CD4-positive, alpha-beta T cell treated with Interleukin-4 for 1 hour (primary cell): ENCODE results near the gene RABL6.
"Not testable (repeated sequence)": the region's sequence is repeated elsewhere in the genome, so short reads cannot be mapped to it uniquely, and the experiment has no call there.

Source experiments
- DNase-seq, 2 donors: peaks; one replicate each; pipeline ENCODE4 v3.0.0-alpha.2; 2020 to 2022

The RABL6 gene

DNA sequence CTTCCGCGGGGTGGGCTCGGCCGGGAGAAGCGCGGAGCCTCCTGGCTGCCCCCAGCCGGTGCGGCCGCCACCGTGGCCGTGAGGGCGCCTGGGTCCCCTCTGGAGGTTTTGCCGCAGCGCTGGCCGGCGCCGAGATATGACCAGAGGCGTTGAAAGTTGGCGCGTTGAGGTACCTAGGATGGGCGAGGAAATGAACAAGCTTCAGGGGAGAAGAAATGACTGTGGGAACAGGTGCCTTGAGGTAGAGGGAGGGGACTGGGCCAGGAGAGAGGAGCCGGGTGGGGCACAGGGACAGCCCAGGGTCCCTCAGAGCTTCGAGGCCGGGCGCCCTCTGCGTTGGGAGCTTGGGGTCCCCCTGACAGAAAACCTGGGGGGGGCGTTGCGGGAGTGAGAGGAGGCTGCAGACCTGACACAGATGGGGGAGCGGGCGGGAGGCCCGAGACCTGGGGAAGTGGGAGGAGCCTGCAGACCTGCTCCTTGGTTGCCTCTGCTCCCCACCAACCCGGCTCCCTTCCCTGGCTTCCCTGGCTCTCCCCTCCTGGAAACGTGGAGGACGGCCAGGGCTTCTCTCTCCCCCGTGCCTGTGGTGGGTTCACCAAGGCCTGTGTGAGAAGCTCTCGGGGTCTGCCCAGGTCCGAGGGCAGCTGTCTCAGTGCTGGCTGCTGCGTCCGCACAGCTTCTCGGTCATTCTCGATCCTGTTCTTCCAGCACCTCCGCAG is 14.2 kb downstream of the RABL6 start:
- DNase-seq: no peak

DNA sequence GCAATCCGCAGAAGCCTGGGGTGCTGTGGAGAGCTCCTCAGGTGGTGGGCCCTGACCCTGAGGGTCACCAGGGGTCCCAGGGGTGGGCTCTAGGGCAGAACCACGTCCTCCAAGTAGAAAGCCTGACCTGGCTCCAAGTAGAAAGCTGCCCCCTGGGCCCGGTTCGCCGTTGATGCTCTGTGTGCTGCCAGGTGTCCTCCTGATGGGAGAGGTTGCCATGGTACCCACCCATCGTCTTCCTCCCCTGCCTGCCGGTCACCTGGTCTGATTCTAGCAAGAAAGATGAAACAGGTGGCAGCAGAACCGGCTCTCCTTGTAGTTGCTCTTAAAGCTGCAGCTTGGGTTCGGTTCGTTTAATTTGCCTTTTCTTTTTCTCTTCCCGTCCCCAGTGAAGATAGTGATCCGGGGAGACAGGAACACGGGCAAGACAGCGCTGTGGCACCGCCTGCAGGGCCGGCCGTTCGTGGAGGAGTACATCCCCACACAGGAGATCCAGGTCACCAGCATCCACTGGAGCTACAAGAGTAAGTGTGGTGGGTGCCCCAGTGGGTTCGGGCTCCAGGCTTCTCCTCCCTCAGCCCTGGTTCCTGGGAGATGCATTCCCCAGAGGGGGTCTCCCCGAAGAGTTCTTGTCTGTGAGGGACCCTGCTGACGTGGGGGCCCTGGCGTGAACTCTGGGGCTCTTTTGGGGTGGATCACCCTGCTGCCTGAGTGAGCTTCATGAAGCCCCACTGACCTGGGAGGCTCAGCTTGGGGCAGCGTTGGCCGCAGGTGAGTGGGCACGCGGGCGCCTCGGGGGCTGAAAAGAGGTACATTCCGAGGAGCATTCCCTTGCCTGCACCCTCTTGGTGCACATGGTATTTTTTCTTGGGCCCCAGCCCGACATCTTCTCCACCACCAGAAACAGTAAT is 15.6 kb downstream of the RABL6 start:
- DNase-seq: no peak

DNA sequence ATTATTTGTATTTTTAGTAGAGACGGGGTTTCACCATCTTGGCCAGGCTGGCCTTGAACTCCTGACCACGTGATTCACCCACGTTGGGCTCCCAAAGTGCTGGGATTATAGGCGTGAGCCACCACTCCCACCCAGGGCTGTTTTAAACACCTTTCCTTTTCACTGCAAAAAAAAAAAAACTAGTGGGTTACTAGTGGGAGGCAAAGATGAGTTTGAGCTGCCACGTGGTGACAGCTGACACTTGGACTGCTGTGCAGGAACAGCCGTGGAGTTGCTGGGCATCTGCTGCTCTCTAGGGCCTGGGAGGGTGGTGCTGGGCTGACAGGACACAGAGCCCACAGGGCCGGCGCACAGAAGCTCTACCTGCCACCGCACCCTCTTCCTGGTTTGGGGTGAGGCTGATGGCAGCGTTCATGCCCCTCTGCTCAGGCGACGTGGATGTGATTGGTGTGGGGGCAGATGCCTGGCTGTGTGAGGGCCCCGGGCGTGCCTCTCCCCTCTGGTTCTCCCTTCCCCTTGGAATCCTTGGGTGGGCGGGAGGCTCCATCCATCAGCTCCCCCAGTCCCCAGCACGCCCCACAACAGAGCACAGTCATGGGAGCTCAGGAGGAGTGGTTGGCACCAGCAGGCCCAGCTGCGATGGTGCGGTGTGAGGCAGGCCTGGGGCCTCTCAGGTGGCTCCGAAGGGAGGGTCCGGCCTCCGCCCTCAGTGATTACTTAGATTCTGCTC is 16.9 kb downstream of the RABL6 start:
- no peak for DNase-seq

DNA sequence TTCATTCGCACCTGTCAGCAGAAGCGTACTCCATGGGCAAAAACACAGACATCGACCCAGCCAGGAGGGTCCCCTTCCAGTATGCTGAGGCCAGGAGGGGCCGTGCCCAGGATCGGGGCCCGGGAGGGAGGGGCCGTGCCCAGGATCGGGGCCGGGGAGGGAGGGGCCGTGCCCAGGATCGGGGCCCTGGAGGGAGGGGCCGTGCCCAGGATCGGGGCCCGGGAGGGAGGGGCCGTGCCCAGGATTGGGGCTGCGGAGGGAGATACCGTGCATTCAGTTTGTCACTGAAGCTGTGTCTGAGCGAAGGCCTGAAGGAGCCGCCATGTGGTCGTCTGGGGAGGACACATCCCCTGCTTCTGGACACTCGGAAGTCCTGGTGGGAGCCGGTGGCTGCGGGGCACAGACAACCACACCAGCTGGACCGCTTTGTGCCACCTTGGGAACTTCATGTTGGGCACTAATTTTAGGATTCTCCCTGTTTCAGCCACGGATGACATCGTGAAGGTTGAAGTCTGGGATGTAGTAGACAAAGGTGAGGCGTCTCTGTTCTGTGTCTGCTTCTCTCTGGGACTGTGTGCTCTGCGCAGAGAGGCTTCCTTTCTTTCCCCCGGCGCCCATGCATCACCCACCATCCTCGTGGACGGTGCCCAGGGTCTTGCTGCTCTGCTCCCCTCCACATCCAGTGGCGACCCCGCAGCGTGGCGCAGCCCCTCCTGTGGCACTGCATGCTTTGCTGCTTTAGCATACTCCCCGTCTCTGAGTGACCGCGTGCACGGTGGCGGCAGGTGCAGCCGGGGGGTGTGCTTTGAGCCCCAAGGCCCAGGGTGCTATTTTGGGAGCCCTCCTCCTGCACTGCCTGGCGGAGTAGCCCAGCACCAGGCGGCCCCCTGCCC is 17.8 kb downstream of the RABL6 start:
- no peak for DNase-seq

DNA sequence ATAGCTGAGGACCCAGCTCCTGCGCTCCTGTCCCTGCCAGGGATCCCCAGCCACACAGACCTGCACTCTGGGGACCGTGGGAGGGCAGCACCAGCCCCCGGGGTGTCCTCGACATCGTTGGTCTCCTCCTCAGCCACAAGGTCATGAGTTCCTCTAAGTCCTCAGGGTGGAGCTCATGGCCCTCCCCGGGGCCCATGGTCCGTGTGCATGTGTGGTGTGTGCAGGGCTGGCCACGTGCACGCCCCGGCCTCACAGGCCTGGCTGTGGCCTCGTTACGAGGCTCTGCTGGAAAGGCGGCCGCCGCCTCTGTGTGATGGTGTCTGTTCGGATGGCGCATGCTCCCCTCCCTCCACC is 18.4 kb downstream of the RABL6 start:
- no peak for DNase-seq

DNA sequence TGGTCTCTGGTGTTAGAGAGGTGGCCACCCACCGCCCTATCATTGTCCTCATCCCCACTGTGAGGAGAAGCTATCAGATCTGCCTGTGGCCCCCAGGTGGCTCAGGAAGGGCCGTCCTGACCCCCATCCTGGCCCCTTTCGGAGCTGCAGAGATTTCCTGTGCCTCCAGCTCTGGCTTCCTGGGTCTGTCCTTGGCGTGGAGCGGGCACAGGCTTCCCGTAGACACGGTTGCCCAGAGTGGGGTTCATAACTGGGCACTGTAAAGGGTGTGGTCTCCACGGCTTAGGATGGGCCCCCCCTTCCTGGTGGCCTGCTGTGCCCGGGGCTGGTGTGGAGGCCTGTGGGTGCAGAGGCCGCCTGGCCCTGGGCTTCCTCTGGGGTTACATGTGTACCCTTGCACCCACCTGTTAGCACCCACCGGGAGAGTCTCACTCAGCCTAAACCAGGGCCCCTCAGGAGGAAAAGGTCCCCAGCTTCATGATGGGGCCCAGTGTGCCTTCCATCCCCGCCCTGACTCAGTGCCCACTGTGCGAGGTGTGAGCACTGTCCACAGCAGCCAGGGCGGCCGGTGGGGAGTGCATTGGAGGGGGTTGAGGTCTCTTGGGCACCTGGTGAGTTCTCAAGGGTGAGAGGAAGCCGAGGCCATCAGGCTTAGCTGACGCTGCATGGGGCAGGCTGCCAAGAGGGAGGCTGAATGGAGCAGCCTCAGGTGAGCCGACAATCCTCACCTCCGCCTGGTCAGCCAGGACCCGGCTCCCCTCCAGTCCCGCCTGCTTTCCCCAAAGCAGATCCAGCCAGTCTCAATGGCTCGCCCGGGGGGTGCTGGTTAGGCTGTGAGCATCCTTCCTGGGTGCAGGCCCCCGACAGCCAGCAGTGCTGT is 19.2 kb downstream of the RABL6 start:
- no peak for DNase-seq

DNA sequence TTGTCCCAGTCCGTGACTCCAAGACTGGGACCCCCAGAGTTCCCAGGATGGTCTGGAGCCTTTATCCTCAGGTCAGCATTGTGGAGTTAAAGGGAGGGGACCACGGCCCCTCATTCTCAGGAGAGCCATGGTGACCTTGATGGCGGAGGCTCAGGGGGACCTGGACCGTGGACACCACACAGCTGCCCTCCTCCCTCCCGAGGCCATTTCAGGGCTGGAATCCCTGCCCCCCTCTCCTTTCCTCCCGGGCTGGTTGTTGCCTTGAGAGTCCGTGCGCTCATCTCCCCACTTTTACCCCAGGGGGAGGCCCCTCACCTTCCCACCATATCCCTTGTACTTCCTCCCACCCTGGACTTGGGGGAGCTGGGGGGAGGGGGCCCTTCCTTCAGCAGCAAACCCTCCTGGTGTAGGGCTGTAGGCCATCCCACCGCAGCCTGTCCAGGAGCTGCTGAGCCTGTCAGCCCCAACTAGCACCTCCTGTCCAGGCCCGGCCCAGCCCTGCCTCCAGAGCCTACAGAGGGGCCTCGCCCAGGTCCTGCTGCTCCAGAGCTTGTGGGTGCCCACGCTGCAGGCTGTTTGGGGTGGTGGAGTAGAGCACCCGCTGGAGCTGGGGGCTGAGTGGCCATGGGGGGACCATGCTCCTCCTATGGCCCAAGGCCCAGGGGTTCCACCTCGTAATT is 20.2 kb downstream of the RABL6 start:
- no peak for DNase-seq

DNA sequence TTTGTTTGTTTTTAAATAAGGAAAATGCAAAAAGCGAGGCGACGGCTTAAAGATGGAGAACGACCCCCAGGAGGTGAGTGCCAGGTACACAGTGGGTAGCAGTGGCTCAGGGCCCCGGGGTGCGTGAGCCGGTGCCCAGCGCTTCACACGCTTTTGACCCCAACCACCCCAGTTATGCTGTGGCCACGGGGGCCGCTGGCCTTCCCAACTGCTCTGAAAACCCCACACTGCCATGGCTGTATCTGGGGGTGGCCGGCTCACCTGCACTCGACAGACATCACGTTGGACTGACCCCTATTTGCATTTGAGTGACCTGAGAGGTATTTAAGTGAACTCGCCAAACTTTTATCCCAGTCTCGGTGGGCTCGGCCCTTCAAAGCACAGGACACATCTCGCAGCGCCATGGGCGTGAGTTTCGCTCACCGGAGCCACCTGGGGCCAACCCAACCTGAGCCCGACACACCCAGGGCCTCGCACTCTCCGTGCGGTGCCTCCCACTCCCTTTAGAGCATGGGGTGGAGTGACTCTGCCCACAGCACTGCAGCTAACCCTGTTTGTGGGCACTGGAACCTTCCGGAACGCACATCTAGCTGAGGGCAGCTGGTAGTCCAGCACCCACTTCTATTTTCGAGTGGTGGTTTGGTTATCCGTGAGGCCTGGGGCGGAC is 20.9 kb downstream of the RABL6 start:
- no peak for DNase-seq

DNA sequence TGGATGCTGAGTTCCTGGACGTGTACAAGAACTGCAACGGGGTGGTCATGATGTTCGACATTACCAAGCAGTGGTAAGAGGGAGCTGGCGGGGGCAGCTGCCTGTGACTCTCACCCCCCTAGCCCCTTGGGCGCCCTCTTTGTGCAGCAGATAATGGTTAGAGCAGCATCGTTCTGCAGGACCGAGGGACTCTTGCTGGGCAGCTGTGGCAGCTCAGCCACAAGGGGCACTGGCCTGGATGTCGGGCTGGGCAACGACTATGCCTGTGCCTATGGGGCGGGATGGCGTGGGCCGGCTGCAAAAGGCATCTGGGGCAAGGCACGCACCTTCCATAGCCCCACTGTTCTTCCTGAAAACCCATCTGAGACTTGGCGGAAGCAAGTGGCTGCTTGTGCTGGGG is 21.7 kb downstream of the RABL6 start:
- no peak for DNase-seq

DNA sequence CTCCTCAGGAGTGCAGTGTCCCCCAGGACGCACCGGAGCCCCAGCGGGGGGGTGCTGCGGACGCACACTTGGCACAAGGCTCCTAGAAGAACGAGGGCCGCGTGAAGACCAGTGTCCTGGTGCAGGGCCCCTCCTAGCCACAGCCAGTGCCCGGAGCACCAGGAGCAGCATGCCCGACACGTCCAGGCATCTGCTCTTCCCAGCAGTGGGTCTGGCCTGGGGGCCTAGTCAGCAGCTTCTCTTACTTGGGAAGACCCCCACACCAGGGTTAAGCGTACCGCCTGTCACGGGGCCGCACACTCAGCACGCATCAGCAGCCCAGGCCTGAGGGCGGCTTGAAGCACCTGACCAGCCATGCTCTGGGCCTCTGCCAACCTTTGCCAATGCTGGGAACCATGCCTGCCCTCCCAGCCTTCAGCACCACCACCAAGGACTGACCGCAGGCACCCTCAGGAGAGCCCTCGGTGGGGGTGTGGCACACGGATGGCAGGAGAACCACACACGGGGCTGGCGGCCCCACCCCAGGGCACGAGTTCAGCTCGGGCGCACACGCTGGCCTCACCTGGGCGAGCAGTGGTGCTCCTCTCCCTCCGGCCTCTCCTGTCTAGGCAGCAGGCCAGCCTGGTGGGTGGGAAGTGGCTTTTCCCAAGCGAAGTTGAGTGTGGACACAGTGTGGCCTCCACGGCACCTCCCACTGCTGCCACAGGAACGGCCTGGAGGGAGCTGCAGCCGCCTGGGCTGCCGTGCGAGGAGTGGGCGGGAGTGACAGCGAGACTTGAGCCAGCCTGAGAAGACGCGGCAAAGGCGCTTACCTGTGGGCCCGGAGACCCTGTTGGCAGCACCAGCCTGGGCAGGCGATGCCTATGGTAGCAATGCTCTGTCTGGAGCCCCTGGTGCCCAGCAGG is 22.5 kb downstream of the RABL6 start:
- DNase-seq: no peak

DNA sequence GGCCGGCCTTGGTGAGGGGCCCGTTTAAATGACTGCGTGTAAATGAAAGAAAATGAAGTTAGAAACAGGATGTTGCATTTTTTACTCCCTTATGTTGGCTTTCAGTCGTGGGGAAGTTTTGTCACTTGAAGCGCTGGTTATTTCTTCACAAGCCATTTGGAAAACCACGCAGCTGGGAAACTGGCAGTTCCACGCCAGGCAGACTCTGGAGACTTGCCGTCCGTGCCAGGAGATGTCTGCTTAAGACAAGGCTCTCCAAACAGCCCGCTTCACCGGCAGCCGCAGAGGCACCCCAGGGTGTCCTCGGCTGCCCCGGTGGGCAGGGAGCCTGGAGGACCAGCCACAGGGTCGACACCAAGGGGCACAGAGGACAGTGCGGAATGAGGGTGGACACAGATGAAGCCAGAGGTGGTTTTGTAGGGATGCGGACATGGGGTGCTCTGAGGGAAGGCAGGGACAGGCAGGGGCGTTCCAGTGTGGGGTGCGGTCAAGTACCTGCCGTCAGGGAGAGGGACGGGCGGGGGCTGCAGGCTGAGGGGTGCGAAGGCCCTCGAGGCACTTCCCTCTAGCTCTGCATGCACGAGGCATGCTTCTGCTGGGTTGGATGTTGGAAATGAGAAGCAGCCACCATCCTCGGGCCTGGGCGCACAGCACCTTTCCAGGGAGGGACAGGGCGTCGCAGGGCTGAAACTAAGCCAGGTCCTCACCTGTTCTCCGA is 23.4 kb downstream of the RABL6 start:
- DNase-seq: no peak

DNA sequence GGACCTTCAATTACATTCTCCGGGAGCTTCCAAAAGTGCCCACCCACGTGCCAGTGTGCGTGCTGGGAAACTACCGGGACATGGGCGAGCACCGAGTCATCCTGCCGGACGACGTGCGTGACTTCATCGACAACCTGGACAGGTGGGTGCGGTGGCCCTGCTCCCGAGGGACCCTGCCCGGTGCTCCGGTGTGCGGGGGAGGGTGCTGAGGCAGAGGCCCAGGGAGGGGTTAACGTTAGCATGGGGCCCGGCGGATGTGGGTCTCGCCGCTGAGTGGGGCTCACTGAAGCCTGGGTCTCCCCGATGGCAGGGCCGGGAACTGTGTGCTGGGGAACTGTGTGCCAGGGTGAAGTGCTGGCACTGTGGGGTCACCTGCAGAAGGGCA is 24.0 kb downstream of the RABL6 start:
- DNase-seq: no peak

DNA sequence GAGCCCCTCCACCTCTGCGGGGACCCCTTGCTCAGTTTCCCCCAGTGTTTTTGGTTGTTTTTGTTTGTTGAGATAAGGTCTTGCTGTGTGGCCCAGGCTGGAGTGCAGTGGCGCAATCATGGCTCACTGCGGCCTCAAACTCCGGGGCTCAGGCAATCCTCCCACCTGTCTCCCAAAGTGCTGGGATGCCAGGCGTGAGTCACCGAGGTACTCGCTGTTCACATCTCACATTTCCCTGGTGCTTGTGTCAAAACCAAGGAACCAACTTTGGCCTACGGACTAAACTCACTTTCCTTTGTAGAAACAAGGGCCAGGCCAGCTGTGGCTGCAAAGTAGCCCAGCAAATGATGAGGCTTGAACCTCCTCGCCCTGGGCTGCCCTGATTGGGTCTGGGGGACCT is 24.8 kb downstream of the RABL6 start:
- no peak for DNase-seq

DNA sequence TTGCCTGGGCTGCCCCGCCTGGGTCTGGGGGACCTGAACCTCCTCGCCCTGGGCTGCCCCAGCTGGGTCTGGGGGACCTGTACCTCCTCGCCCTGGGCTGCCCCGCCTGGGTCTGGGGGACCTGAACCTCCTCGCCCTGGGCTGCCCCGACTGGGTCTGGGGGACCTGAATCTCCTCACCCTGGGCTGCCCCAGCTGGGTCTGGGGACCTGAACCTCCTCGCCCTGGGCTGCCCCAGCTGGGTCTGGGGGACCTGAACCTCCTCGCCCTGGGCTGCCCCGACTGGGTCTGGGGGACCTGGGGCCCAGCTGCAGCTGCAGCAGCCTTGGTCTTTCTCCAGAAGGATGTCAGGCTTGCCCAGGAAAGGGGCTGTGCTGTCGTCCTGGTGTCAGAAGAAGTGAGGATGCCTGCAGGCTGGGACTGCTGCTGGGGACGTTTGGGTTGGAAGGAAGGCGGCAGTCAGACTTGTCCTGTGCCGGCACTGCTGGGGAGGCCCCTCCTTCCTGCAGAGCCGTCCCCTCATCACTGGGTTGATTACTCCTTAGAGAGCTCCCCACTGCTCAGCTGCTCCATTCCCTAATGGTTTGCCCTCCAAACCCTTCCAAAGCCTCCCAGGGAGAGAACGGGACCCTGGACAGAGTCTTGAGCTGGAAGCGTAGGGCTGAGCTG is 25.8 kb downstream of the RABL6 start:
- not testable (repeated sequence) for DNase-seq

DNA sequence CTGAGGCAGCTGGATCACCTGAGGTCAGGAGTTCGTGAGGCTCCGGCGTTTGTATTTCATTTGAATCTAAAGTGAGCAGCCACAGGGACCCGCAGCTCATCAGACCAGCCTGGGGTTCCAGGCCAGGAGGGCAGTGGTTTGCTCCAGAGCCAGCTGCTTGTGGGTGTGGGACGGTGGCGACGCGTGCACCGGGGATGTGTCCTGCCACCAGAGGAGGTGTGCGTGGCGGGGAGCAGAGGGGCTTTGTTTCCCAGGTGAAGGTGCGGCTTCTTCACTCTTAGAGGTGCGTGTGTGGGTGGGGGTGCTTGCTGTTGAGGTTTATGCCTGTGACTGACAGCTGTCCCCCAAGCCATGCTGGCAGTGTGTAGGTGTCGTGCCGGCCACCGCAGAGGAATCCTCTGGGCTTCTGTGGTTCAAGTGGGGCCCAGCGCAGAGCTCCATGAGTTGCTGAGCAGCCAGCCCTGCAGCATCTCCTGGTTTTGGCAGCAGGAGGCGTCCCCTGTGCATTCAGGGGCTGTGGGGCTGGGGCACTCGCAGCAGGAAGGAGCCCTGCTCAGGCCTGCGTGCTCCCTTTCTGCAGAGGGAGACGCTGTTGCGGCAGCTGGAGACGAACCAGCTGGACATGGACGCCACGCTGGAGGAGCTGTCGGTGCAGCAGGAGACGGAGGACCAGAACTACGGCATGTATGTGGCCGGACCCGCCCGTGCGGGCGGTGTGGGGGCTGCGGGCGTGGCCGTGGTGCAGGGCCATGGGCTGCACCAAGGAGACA is 27.6 kb downstream of the RABL6 start:
- no peak for DNase-seq

DNA sequence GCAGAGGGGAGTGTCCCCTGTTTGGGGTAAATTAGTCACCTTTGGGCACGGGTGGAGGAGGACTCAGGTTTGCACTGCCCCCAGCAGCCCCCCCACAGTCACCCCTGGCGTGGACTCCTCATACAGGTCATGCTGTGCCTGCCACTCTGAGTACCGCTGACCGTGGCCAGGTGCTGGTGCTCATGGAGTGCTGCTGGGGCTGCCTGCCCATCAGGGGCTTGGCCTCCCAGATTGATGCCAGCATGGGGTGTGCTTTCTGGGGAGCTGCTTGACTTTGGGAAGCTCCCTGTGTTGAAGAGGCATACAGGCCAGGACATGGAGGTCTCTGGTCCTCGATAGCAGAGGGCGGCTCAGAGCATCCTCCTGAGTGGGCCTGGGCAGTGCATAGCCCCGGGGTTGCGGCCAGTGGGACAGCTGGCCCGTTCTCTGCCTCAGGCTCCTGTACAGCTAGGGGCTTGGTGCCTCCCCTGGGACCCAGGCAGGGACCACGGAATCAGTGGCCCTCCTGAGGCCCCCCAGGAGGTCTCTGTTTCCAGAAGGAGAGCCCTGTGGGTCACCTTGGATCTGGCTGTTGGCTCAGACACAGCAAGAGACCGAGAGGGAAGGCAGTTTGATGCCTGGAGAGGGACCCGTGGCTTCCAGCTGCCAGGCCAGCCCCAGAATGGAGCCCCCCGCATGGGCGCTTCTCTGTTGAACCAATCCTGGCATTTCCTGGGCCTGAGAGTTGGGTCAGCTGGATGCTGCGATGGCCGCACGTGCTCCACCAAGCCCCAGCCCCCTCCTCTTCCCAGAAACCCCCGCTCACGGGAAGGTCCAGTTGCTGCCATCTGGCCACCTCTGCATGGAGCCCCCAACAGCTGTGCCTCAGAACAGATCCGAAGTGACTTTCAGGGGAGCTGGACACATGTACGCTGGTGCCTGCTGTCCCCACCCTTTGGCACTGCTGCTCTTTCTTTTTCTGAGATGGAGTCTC is 28.5 kb downstream of the RABL6 start:
- DNase-seq: no peak
